Fibroblast of pulmonary artery (primary cell): ENCODE results near the gene TBCE.
"Not testable (repeated sequence)": the region's sequence is repeated elsewhere in the genome, so short reads cannot be mapped to it uniquely, and the experiment has no call there.

ENCODE experiments used
- DNase-seq: peaks from one replicate; pipeline ENCODE4 v3.0.0-alpha.2; 2010; ENCODE audit warnings: low read depth
- H3K4me3 ChIP-seq: replicated peaks from 2 replicates; pipeline ENCODE4 v1.5.1; 2011; ENCODE audit warnings: low read depth, mild to moderate bottlenecking, control low read depth, low read length, moderate library complexity
- TF ChIP-seq, protein P1 (sequence below): IDR thresholded peaks from 2 replicates; pipeline ENCODE4 v1.5.1; 2011; ENCODE audit warnings: mild to moderate bottlenecking, control low read depth, low read length, inconsistent platforms; ENCODE audit errors: missing control alignments

Gene TBCE

DNA sequence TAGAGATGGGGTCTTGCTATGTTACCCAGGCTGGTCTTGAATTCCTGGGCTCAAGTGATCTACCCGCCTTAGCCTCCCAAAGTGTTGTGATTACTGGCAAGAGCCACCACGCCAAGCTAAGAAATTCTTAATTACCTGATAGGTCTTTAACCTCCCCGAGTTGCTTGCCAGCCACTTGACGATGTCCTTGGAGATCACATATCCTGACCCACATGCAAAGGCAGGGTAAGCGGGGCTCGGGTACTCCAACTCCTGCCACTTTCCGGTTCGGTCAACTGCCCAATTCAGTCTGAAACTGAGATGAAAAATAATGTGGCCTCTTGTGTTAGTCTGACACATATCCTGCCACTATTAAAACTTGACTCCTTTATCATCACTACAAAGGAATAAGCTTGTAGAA is 86.8 kb downstream of the TBCE start:
- TF ChIP-seq, protein P1, sequence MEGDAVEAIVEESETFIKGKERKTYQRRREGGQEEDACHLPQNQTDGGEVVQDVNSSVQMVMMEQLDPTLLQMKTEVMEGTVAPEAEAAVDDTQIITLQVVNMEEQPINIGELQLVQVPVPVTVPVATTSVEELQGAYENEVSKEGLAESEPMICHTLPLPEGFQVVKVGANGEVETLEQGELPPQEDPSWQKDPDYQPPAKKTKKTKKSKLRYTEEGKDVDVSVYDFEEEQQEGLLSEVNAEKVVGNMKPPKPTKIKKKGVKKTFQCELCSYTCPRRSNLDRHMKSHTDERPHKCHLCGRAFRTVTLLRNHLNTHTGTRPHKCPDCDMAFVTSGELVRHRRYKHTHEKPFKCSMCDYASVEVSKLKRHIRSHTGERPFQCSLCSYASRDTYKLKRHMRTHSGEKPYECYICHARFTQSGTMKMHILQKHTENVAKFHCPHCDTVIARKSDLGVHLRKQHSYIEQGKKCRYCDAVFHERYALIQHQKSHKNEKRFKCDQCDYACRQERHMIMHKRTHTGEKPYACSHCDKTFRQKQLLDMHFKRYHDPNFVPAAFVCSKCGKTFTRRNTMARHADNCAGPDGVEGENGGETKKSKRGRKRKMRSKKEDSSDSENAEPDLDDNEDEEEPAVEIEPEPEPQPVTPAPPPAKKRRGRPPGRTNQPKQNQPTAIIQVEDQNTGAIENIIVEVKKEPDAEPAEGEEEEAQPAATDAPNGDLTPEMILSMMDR: no peak
- DNase-seq: no peak
- no peak overlapping the region for H3K4me3 ChIP-seq

DNA sequence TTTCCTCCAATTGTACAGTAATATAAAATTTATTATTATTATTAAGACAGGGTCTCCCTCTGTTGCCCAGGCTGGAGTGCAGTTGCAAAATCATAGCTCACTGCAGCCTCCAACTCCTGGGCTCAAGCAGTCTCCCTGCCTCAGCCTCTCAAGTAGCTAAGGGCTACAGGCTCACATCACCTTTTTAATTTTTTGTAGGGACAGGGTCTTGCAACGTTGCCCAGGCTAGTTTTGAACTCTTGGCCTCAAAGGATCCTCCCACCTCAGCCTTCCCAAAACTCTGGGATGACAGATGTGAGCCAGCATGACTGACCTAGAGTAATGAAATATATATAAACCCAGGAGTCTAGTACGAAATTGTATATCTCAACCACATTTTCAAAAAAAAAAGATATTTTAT is 87.9 kb downstream of the TBCE start:
- TF ChIP-seq, protein P1: no peak
- no peak for DNase-seq
- H3K4me3 ChIP-seq: no peak overlapping the region

DNA sequence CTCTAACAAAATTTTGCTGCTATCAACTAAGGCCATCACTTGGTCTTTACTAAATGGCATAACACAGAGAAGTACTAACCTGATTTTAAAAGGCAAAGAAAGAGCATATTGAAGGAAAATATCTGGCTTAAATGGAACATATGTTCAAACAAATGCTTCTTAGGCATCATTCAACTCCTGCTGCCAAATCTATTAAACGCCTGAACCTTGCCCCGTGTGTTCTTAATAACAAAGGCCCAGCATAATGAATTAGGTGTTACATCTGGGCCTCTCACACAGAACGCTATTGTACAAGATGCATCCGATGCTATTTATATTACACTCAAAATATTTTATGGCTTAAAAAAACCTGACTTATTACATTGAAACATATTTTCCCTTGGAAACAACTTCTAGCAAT is 88.6 kb downstream of the TBCE start:
- no peak overlapping the region for H3K4me3 ChIP-seq
- TF ChIP-seq, protein P1: no peak
- no peak for DNase-seq

DNA sequence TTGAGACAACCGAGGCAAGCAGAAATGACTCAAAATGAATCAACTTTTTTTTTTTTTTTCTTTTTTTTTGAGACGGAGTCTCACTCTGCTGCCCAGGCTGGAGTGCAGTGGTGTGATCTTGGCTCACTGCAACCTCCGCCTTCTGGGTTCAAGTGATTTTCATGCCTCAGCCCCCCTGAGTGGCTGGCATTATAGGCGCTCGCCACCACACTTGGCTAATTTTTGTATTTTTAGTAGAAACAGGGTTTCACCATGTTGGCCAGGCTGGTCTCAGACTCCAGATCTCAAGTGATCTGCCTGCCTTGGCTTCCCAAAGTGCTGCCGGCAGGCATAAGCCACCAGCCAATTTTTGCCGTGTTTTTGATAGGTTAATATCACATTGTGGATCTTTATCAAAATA is 90.6 kb downstream of the TBCE start:
- not testable (repeated sequence) for DNase-seq, H3K4me3 ChIP-seq

DNA sequence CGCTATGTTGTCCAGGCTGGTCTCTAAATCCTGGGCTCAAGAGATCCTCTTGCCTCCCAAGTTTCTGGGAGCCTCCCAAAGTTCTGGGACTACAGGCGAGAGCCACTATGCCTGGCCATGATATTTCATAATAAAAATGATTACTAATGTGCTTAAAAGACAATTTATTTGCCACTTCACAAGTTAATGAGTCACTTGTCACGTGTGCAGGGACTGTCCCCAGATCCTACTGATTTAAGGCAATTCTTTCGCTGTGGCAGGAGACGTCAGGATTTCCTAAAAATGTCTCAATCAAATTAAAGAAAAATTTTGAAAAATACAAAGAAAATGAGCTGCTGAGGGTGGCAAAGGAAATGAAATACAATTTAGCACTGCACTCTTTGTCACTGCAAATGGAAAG is 93.5 kb downstream of the TBCE start:
- no peak overlapping the region for H3K4me3 ChIP-seq
- no peak for DNase-seq
- TF ChIP-seq, protein P1: no peak

DNA sequence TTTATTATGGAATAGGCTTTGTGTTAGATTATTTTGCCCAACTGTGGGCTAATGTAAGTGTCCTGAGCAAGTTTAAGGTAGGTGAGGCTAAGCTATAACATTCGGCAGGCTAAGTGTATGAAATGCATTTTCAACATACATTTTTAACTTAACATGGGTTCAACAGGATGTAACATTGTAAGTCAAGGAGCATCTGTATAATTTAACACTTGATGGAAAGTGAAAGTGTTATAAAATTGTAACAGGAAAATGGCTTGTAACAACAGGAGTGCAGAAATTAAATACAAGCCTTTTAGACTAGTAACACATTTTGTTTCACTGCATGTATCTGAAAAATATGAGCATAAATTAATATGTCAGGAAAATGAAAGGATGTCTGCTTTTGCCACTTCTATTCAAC is 94.7 kb downstream of the TBCE start:
- no peak for DNase-seq
- TF ChIP-seq, protein P1: no peak
- H3K4me3 ChIP-seq: no peak overlapping the region

DNA sequence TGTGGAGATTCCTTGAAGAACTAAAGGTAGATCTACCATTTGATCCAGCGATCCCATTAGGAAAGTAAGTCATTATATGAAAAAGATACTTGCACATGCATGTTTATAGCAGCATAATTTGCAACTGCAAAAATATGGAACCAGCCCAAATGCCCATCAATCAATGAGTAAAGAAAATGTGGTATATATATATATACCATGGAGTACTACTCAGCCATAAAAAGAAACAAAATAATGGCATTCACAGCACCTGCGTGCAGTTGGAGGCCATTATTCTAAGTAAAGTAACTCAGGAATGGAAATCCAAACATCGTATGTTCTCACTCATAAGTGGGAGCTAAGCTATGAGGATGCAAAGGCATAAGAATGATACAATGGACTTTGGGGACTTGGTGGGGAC is 95.6 kb downstream of the TBCE start:
- not testable (repeated sequence) for H3K4me3 ChIP-seq, DNase-seq

DNA sequence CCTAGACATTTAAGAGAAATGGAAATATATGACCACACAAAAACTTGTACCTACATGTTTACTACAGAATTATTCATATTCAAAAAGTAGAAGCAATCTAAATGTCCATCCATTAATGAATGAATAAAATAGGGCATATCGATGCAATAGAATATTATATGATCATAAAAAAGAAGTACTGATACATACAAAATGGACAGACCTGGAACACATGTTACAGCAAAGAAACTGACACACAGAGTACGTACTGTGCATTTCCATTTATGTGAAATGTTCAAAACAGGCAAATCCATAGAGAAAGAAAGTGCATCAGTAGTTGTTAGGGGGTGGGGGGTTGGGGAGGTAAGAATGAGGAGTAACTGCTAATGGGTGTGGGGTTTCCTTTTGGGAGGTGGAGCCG is 97.8 kb downstream of the TBCE start:
- no peak for DNase-seq
- no peak overlapping the region for H3K4me3 ChIP-seq
- TF ChIP-seq, protein P1: no peak
